DOHH2 (cell line): ENCODE results near the gene TRIM41.

Experiments used
- EZH2phosphoT487 ChIP-seq: fragments of 200-600 bp; sonication (generic); IDR thresholded peaks from 2 replicates; pipeline ENCODE4 v1.6.1; 2017; ENCODE audit warnings: borderline replicate concordance, mild to moderate bottlenecking, antibody characterized with exemption, low read length, moderate library complexity, mixed read lengths
- TF ChIP-seq, protein P1 (sequence below): fragments of 200-600 bp; sonication (generic); IDR thresholded peaks from one replicate; pipeline ENCODE4 v1.5.1; 2014; ENCODE audit warnings: antibody characterized with exemption, mild to moderate bottlenecking, low read depth, low read length; ENCODE audit not compliant: poor library complexity, severe bottlenecking

DNA sequence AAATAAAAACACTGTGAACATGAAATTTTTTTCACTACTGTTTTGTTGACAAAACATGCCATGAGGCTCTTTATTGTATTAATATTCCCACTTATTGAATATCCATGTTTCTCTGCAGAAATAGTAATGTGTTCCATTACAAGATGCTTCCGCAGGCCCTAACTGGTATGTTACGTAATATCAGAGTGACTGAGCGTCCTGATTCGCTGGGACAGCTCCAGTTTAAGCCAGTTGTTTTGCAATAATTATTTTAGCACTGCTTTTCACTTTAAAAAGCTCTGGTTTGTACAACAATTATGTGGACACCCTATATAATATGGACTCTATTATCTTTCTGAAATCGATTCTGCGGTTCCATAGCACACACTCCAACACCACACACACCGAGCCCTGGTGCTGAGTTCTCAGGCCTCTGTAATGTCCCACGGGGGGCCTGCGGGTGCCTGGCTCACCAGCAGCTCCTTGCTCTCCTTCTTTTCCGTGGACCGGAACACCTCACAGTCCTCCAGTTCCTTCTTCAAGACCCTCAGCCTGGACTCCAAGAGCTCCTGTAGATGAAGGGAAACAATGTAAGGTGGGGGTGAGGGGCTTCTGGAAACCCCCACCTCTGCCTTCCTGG is 19.9 kb upstream of the TRIM41 start:
- TF ChIP-seq, protein P1, sequence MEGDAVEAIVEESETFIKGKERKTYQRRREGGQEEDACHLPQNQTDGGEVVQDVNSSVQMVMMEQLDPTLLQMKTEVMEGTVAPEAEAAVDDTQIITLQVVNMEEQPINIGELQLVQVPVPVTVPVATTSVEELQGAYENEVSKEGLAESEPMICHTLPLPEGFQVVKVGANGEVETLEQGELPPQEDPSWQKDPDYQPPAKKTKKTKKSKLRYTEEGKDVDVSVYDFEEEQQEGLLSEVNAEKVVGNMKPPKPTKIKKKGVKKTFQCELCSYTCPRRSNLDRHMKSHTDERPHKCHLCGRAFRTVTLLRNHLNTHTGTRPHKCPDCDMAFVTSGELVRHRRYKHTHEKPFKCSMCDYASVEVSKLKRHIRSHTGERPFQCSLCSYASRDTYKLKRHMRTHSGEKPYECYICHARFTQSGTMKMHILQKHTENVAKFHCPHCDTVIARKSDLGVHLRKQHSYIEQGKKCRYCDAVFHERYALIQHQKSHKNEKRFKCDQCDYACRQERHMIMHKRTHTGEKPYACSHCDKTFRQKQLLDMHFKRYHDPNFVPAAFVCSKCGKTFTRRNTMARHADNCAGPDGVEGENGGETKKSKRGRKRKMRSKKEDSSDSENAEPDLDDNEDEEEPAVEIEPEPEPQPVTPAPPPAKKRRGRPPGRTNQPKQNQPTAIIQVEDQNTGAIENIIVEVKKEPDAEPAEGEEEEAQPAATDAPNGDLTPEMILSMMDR, result no peak
- TF ChIP-seq EZH2phosphoT487, result no peak
